ENCODE measurements around the gene RIPOR3.
"Not testable (repeated sequence)": the region's sequence is repeated elsewhere in the genome, so short reads cannot be mapped to it uniquely, and the experiment has no call there.

The RIPOR3 gene

DNA sequence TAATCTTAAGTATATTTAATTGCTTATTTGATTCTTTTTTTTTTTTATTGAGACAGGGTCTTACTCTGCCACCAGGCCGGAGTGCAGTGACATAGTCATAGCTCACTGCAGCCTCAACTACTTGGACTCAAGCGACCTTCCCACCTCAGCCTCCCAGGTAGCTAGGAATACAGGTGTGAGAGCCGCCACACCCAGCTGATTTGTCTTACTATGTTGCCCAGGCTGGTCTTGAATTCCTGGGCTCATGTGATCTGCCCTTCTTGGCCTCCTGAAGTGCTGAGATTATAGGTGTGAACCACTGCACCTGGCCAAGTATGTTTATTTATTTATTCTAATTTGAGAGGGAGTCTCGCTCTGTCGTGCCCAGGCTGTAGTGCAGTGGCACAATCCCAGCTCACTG is 142.9 kb downstream of the RIPOR3 start:
- no peak for DNase-seq

DNA sequence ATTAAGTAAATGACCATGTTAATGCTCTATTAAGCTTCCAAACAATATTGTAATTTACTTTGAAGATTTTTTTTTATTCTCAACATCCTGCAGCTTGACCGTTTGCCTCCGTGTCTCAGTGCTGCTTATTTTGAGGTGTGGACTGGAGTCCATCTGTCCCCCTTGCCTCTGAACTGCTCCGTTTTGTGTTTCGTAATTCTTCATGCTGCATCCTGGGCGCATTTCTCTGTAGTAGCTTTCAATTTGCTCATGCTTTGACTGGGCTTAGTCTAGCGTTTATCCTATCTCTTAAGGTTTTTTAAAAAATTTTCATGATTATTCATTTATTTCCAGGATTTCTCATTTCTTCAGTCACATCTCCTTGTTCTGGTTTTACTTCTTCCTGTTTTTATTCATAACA is 143.4 kb downstream of the RIPOR3 start:
- DNase-seq = no peak

- no peak for DNase-seq
These were observed 144.5 kb downstream of the RIPOR3 start for GRCh38 chr20:50546729-50547314.

DNA sequence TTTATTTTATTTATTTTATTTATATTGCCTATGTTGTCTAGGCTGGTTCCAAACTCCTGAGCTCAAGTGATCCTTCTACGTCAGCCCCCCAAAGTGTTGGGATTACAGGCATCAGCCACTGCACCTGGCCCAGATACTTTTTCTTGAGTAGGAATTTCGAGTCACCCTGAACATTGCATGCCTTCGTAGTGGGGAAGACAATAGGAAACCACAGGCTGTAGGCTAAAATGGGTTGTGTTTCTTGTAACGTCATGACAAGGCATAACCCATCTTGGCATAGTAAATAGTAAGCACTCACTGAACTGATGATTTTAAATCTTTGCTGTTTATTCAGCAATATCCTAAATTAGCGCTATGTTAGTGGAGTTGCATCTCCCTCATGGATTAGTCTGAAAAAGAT is 146.2 kb downstream of the RIPOR3 start:
- DNase-seq = no peak

DNA sequence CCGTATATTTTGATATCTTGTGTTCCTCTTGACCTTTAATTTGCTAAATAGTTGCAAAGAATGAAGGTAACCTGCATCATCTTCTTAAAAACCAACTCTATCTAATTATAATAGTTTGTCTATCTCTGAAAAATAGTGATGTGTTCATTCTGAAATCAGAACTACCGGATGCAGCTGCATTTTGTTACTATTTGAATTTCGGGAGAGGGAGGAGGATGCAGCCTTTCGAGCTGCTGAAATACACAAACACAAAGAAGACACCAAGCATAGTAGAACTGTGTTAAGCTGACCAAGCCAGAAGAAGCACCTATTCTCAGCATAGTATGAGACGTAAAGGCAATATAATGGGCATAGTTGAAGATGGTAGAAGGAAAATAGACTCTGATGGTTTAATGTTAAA is 148.0 kb downstream of the RIPOR3 start:
- no peak for DNase-seq

- DNase-seq = no peak
These were observed 149.7 kb downstream of the RIPOR3 start for GRCh38 chr20:50541606-50542041.

DNA sequence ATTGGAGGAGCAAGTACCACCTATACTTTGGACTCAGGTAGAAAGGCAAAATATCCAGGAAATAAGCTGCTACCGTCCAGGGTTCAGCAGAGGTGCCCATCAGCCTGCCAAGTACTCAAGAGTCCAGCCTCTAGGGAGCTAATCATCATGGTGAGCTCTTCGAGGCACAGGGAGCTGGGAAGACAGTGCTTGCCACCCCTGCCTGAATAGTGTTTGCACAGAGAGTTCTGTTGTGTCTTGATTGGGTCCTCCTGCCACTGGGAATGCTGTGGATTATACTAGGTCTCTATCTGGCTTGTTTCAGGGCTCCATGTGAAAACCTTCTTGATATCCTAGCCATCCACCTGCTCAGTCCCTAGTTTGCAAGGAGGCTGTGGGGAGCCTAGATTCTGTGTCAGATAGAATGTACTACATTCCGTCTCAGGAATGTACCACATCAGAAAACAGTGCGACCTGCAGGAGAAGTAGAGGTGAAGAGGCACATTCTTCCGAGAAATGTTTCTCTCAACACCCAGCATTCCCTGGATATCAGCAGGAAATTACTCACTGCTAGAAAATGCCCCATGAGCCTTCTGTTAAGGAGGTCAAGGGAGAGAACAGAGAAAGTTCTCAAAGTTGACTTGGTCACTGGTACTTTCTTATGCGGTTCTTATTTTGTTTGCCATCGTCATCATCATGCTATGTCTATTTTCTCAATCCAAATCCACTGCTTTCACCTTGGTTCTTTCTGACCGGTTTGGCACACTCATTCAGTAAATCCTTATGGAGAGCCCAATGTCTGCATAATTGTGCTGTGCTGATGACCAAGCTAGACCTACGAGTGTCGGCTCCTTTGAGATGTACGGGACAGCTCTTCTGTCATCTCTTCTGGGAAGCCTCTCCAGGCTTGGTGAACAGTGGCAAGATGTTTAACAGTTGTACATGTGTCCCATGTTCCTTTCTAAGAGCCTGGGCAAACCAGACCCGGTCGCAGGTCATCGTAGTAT is 150.4 kb downstream of the RIPOR3 start:
- DNase-seq = no peak

DNA sequence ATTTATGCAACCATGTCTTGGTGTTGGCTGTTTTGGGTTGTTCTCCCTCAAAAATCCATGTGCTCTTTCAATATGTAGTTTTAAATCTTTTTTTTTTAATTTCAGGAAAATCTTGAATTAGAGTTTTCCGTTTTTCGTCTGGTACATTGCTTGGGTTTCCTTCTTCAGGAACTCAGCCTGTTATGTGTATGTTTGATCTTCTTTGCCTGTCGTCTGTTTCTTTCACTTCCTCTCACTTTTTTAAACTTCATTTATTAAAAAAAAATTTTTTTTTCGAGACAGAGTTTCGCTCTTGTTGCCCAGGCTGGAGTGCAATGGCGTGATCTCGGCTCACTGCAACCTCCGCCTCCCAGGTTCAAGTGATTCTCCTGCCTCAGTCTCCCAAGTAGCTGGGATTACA is 151.5 kb downstream of the RIPOR3 start:
- not testable (repeated sequence) for DNase-seq

DNA sequence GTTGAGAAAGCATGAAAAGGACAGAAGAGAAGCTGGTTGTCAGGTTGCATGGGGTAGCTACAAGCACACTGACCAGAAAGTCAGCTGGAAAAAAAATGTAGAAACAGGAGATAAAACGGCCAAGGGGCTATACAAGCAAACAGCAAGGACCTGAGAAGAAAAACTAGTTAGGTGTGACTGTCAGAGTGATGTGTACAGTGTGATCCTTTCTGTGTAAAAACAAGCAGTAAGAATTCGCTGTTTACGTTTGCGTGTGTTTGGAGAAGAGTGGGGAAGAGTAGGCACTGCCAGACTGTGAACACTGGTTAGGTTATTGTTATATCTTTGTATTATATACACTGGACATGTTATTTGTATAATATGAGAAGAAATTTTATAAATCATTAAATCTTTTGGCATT is 153.1 kb downstream of the RIPOR3 start:
- DNase-seq = no peak

GRCh38 chr20:50537546-50538201 is 153.7 kb downstream of the RIPOR3 start:
- no peak for DNase-seq

- DNase-seq = peak; percentile 64 to 85
These were observed 155.0 kb downstream of the RIPOR3 start for GRCh38 chr20:50536333-50536732.
